ENCODE data around the gene CPVL. TPM values are rescaled to one million over a fixed set of nuclear protein-coding genes. Genes with fewer than 3 reads are reported as not detected.
A peak's percentile ranks its signal among the peaks of the same experiment; 100 is the strongest.

CPVL gene
- total RNA-seq, 1 donor from 2014 or later: 25.9 TPM

GRCh38 chr7:28964056-28964455 is 182.3 kb downstream of the CPVL start:
- Histone ChIP-seq H3K4me3 (ENCODE audit: low read depth, low read length) (no peak overlapping the region), H3K36me3 (ENCODE audit: control insufficient read depth, insufficient read depth, low read length) (no peaks in the 10 kb centered on the region), H3K27me3 (ENCODE audit: control insufficient read depth, insufficient read depth, low read length) (peaks cover 3% of the 10 kb centered on the region)
- no peak for TF ChIP-seq CTCF (IDR thresholded peaks at IDR 0.05; ENCODE audit: insufficient read depth, low read length, poor library complexity, severe bottlenecking)
- DNase-seq (ENCODE audit: low read depth): no peak

GRCh38 chr7:28961972-28962371 is 184.4 kb downstream of the CPVL start:
- TF ChIP-seq CTCF (IDR thresholded peaks at IDR 0.05; ENCODE audit: insufficient read depth, low read length, poor library complexity, severe bottlenecking): no peak
- DNase-seq (ENCODE audit: low read depth): no peak
- H3K27me3 ChIP-seq (ENCODE audit: control insufficient read depth, insufficient read depth, low read length): peaks cover 21% of the 10 kb centered on the region
- no peaks in the 10 kb centered on the region for H3K36me3 ChIP-seq (ENCODE audit: control insufficient read depth, insufficient read depth, low read length)
- no peak overlapping the region for H3K4me3 ChIP-seq (ENCODE audit: low read depth, low read length)

GRCh38 chr7:28960071-28960840 is 186.1 kb downstream of the CPVL start:
- Histone ChIP-seq H3K36me3 (ENCODE audit: control insufficient read depth, insufficient read depth, low read length) (no peaks in the 10 kb centered on the region), H3K27me3 (ENCODE audit: control insufficient read depth, insufficient read depth, low read length) (peaks cover 38% of the 10 kb centered on the region), H3K4me3 (ENCODE audit: low read depth, low read length) (no peak overlapping the region)
- no peak for DNase-seq (ENCODE audit: low read depth)
- TF ChIP-seq CTCF (IDR thresholded peaks at IDR 0.05; ENCODE audit: insufficient read depth, low read length, poor library complexity, severe bottlenecking): no peak

- TF ChIP-seq CTCF (IDR thresholded peaks at IDR 0.05; ENCODE audit: insufficient read depth, low read length, poor library complexity, severe bottlenecking): no peak
- no peak for DNase-seq (ENCODE audit: low read depth)
- no peaks in the 10 kb centered on the region for H3K36me3 ChIP-seq (ENCODE audit: control insufficient read depth, insufficient read depth, low read length)
- H3K27me3 ChIP-seq (ENCODE audit: control insufficient read depth, insufficient read depth, low read length): peaks cover 41% of the 10 kb centered on the region
- H3K4me3 ChIP-seq (ENCODE audit: low read depth, low read length): no peak overlapping the region
These were observed 187.4 kb downstream of the CPVL start for GRCh38 chr7:28958980-28959347.

GRCh38 chr7:28958235-28958979 is 187.9 kb downstream of the CPVL start, which contains the start of gene TRIL:
Gene TRIL, minus strand, starts transcription at chr7:28958330. Its CDS starts 284 bp downstream, at chr7:28958046.
- Histone ChIP-seq H3K4me3 (ENCODE audit: low read depth, low read length) (peak within 1 kb of the TSS; percentile 48), H3K27me3 (ENCODE audit: control insufficient read depth, insufficient read depth, low read length) (peaks cover 41% of the 10 kb centered on the region), H3K36me3 (ENCODE audit: control insufficient read depth, insufficient read depth, low read length) (no peaks in the 10 kb centered on the region)
- TF ChIP-seq CTCF (IDR thresholded peaks at IDR 0.05; ENCODE audit: insufficient read depth, low read length, poor library complexity, severe bottlenecking): no peak
- no peak for DNase-seq (ENCODE audit: low read depth)

Data from kidney epithelial cell (primary cell).